Prostate gland (tissue), 2 donors: Measurements from ENCODE around the gene UNC13C. TPM values are rescaled to one million over a fixed set of nuclear protein-coding genes. Genes with fewer than 3 reads are reported as not detected.
"Not testable (repeated sequence)": the region's sequence is repeated elsewhere in the genome, so short reads cannot be mapped to it uniquely, and the experiment has no call there.

Experiments
- DNase-seq: peaks from one replicate; pipeline ENCODE4 v3.0.0-alpha.2; 2019; ENCODE audit warnings: low spot score
- H3K27ac ChIP-seq, 2 donors: fragments of 200-600 bp; sonication (generic); 2 replicates each; pipeline ENCODE4 v1.5.1; 2017 to 2019
- H3K27me3 ChIP-seq: fragments of 200-600 bp; sonication (generic); replicated peaks from 2 replicates; pipeline ENCODE4 v1.5.1; 2019; ENCODE audit not compliant: insufficient read depth
- H3K36me3 ChIP-seq, 2 donors: fragments of 200-600 bp; sonication (generic); 1 replicate in 1 of 2; 2 replicates in 1 of 2; pipeline versions ENCODE4 v1.5.1 to v1.8.1; 2017 to 2019
- H3K4me1 ChIP-seq: fragments of 200-600 bp; sonication (generic); replicated peaks from 2 replicates; pipeline ENCODE4 v1.5.1; 2019
- H3K4me3 ChIP-seq, 2 donors: fragments of 200-600 bp; sonication (generic); 2 replicates each; pipeline ENCODE4 v1.5.1; 2017 to 2019
- H3K9me3 ChIP-seq: fragments of 200-600 bp; sonication (generic); 2 replicates; pipeline ENCODE4 v1.5.1; 2017
- POLR2A ChIP-seq: fragments of 450-650 bp; IDR thresholded peaks from one replicate; pipeline ENCODE4 v1.6.1; 2016; ENCODE audit warnings: antibody characterized with exemption, mild to moderate bottlenecking
- POLR2AphosphoS5 ChIP-seq: sonication (generic); formaldehyde crosslinking; IDR thresholded peaks from one replicate; pipeline ENCODE4 v1.6.1; 2017; ENCODE audit warnings: antibody characterized with exemption
- WGBS: methylation state at CpG from one replicate; pipeline ENCODE4 v1.1.5; 2018; 5-methylcytosine and 5-hydroxymethylcytosine counted together
- intact Hi-C: fragments of 100-400 bp; cut with DNase I; formaldehyde crosslinking; loops from one replicate; pipeline ENCODE4 v1.14.2; 2022
- total RNA-seq, 2 donors: library from RNA; depleted of rRNA; stranded (reverse); fragments of >200 nt; gene quantifications; one replicate each; pipeline ENCODE4 v1.1.0, GENCODE V29; 2016
- TF ChIP-seq, protein P1 (sequence below), 4 experiments: fragments of 200-600 bp in 2 of 4; fragments of 450-650 bp in 2 of 4; sonication (generic) in 2 of 4; IDR thresholded peaks; 1 replicate in 3 of 4; 2 replicates in 1 of 4; pipeline ENCODE4 v1.5.1; 2016 to 2019; ENCODE audit warnings: antibody characterized with exemption in 4 of 4, mild to moderate bottlenecking in 2 of 4, moderate library complexity in 2 of 4

Gene UNC13C
- total RNA-seq, 2 donors from 2014 or later: 3.6 TPM; not detected in 1

DNA sequence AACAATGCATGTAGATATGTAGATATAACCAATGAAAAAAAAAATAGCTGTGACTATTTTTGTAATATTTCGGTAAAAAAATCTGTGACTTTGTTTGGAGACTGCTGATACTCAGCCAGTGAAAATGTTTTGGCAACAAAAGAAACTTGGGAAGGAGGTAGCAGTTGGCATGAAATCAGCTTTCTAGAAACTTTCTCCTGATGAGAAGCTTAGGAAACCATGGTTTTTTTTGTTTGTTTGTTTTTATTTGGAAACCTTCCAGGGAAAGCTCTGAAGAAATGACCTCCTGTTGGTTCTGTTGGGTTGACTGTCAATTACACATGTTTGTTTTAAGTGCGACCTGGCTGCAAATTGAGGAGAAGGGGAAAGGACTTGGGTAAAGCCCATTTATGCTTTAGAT lies 445.9 kb downstream of the UNC13C start:
- intact Hi-C loops: no loop called here
- no peak overlapping the region for H3K4me3 ChIP-seq
- H3K27me3 ChIP-seq: no peaks in the 10 kb centered on the region
- H3K9me3 ChIP-seq: no peaks in the 10 kb centered on the region
- 55% methylated on average over 2 of the region's 2 CpGs for WGBS
- DNase-seq: no peak
- H3K27ac ChIP-seq: no peak overlapping the region
- H3K36me3 ChIP-seq: no peaks in the 10 kb centered on the region
- TF ChIP-seq, protein P1, sequence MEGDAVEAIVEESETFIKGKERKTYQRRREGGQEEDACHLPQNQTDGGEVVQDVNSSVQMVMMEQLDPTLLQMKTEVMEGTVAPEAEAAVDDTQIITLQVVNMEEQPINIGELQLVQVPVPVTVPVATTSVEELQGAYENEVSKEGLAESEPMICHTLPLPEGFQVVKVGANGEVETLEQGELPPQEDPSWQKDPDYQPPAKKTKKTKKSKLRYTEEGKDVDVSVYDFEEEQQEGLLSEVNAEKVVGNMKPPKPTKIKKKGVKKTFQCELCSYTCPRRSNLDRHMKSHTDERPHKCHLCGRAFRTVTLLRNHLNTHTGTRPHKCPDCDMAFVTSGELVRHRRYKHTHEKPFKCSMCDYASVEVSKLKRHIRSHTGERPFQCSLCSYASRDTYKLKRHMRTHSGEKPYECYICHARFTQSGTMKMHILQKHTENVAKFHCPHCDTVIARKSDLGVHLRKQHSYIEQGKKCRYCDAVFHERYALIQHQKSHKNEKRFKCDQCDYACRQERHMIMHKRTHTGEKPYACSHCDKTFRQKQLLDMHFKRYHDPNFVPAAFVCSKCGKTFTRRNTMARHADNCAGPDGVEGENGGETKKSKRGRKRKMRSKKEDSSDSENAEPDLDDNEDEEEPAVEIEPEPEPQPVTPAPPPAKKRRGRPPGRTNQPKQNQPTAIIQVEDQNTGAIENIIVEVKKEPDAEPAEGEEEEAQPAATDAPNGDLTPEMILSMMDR (IDR thresholded peaks at IDR 0.05): no peak
- TF ChIP-seq POLR2A: no peak
- TF ChIP-seq POLR2AphosphoS5: no peak
- no peaks in the 10 kb centered on the region for H3K4me1 ChIP-seq

DNA sequence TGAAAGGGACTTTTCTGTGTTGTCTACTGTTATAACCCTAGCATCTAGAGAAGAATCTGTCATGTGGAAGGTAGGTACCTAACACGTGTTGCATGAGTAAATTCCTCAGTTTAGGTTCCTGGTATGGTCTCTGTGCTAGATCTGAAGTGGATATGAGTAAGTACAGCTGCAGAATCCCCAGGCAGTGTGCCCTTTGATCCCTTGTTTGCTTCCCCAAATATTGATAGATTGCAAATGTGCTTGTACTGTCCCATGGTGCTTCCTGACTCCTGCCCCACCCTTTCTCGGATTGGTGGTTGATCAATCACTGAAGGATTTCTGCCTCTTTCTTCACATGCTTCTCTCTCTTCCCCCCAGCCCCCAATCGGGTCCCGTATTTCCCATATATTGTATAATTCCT lies 450.4 kb downstream of the UNC13C start:
- Histone ChIP-seq H3K36me3 (no peaks in the 10 kb centered on the region), H3K4me1 (no peaks in the 10 kb centered on the region), H3K4me3 (no peak overlapping the region), H3K9me3 (no peaks in the 10 kb centered on the region), H3K27me3 (no peaks in the 10 kb centered on the region), H3K27ac (no peak overlapping the region)
- intact Hi-C loops: no loop called here
- DNase-seq: no peak
- WGBS: 80% methylated on average over 4 of the region's 4 CpGs
- TF ChIP-seq, protein P1 (IDR thresholded peaks at IDR 0.05): no peak

DNA sequence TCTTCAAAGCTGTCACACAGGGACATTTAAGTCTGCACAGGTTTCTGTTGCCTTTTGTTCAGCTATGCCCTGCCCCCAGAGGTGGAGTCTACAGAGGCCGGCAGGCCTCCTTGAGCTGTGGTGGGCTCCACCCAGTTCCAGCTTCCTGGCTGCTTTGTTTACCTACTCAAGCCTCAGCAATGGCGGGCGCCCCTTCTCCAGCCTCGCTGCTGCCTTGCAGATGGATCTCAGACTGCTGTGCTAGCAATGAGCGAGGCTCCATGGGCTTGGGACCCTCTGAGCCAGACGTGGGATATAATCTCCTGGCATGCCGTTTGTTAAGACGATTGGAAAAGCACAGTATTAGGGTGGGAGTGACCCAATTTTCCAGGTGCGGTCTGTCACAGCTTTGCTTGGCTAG lies 472.0 kb downstream of the UNC13C start:
- H3K27me3 ChIP-seq, H3K9me3 ChIP-seq, DNase-seq, H3K36me3 ChIP-seq, H3K27ac ChIP-seq, H3K4me1 ChIP-seq, H3K4me3 ChIP-seq, intact Hi-C loops: not testable (repeated sequence)
- WGBS: 81% methylated on average over 9 of the region's 9 CpGs

DNA sequence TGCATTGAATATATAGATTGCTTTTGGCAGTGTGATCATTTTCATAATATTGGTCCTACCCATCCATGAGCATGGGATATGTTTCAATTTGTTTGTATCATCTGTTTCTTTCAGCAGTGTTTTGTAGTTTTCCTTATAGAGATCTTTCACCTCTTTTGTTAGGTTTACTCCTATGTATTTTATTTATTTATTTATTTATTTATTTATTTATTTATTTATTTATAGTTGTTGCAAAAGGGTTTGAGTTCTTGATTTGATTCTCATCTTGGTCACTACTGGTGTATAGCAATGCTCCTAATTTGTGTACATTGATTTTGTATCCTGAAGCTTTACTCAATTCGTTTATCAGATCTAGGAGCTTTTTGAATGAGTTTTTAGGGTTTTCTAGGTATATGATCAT lies 478.2 kb downstream of the UNC13C start:
- Histone ChIP-seq H3K27me3 (no peaks in the 10 kb centered on the region), H3K9me3 (no peaks in the 10 kb centered on the region), H3K27ac (no peak overlapping the region), H3K4me3 (no peak overlapping the region), H3K4me1 (no peaks in the 10 kb centered on the region), H3K36me3 (no peaks in the 10 kb centered on the region)
- TF ChIP-seq POLR2A: no peak
- TF ChIP-seq, protein P1 (IDR thresholded peaks at IDR 0.05): no peak
- no peak for TF ChIP-seq POLR2AphosphoS5
- no peak for DNase-seq
- WGBS: 59% methylated on average over 1 of the region's 1 CpG
- intact Hi-C loops: no loop called here

DNA sequence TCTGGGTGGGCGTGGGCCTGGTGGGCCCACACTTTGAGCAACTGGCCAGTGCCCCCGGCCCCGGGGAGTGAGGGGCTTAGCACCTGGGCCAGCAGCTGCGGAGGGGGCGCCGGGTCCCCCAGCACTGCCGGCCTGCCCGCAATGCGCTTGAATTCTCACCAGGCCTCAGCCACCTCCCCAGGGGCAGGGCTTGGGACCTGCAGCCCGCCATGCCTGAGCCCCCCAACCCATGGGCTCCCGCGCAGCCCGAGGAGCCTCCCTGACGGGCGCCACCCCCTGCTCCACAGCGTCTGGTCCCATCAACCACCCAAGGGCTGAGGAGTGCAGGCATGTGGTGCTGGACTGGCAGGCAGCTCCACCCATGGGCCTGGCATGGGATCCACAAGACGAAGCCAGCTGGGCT lies 484.3 kb downstream of the UNC13C start:
- TF ChIP-seq POLR2A: no peak
- TF ChIP-seq, protein P1 (IDR thresholded peaks at IDR 0.05): no peak
- TF ChIP-seq POLR2AphosphoS5: no peak
- H3K27me3 ChIP-seq: no peaks in the 10 kb centered on the region
- intact Hi-C loops: no loop called here
- DNase-seq: no peak
- no peaks in the 10 kb centered on the region for H3K4me1 ChIP-seq
- no peaks in the 10 kb centered on the region for H3K9me3 ChIP-seq
- no peaks in the 10 kb centered on the region for H3K36me3 ChIP-seq
- H3K4me3 ChIP-seq: no peak overlapping the region
- 95% methylated on average over 12 of the region's 17 CpGs for WGBS
- no peak overlapping the region for H3K27ac ChIP-seq
